ENCODE results near the gene MINDY2.

GRCh38 chr15:58873267-58873666, 102.2 kb downstream of the MINDY2 start:
- no peak for TF ChIP-seq CTCF (conservative IDR thresholded peaks at IDR 0.05)
- no peak for TF ChIP-seq EZH2 (IDR thresholded peaks at IDR 0.05; ENCODE audit: low read depth)
